HG02852 (cell line): ENCODE measurements around the gene POLR2L.

Source experiments
- ATAC-seq: cut with Tn5 transposase; IDR thresholded peaks from one replicate; pipeline ENCODE4 v1.9.1; 2021; ENCODE audit warnings: mild to moderate bottlenecking, moderate library complexity; ENCODE audit not compliant: unreplicated experiment

POLR2L gene

GRCh38 chr11:797296-798092 lies 44.8 kb downstream of the POLR2L start:
- peak; percentile 41 for ATAC-seq

DNA sequence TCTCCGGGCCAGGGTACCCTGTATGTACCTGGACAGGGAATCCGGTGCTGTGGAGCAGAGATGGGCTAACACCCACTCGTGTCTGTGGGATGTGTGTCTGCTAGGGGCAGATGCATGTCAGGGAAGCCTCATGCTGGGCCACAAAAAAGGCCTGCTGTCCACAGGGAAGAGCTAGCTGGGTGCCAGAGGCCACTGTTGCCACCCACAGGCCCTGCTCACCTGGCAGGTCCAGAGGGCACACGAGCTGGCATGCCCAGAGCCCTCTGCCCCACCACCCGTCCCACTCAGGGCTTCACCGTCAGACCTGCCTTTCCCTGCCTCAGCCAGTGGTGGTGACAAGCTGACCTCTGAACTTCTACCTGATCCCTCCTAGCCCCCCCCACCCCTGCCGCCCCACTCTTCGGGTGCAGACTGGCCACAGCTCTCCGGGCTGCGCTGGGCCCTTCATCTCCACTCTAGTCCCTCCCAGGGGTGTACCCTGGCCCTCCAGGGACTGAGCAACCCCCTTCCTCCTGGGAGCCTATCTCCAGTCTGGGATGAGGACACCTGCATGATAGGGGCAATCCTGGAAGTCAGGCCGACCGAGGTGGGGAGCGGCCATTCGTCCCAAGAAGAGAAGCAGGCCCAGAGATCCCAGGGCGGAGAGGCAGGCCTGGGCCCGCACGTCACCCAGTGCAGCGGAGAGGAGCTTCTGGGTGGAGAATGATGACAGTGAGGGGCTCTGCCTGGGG lies 45.6 kb downstream of the POLR2L start:
- no peak for ATAC-seq

GRCh38 chr11:795634-796564 lies 46.4 kb downstream of the POLR2L start:
- ATAC-seq: no peak

GRCh38 chr11:794766-795633 lies 47.3 kb downstream of the POLR2L start:
- no peak for ATAC-seq

DNA sequence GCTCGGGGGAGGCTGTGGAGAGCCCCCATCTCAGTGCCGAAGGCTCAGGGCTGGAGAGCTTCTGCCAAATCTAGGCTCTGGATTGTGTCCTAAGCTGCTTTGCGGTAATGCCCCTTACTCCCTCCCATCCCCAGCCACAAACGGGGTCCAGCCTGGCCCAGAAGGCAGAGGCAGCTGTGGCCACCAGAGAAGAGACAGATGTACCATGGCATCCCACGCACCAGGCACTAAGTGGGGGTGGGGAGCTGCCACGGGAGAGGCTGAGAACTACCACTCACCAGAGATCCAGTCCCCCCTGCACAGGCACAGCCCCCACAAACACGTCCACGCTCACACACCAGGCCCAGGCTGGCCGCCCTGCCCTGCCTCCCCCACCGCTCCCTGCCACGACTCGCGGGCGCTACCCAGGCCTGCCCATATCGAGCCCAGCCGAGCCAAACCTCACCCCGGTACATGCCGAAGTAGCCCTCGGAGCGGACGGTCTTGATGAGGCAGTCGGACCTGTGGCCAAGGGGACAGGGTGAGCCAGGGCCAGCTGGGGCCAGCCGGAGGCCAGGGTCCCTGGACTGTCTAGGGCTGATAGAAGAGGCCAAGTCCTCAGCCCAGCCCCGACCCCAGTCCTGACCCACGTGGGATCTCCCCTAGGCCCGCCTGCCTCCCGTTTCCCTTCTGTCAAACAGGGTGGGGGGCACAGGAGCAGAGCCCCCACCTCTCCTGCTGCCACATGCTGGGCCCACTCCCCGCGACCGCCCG lies 48.1 kb downstream of the POLR2L start:
- ATAC-seq: no peak

GRCh38 chr11:793556-793955 lies 48.8 kb downstream of the POLR2L start:
- no peak for ATAC-seq

GRCh38 chr11:792873-793272 lies 49.5 kb downstream of the POLR2L start:
- no peak for ATAC-seq

DNA sequence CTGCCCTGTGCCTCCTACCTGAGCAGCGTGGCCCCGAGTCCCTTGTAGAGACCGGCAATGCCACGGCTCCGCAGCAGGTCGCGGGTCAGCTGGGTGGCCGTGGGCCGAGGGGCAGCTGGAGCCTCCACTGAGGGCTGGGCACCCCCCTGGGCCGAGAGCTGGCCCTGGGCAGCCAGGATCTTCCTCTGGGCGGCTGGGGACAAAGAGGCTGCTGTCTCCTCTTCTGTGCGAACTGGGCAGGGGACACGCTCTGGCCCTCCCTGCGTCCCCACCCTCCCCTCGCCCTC lies 49.9 kb downstream of the POLR2L start:
- ATAC-seq: no peak

DNA sequence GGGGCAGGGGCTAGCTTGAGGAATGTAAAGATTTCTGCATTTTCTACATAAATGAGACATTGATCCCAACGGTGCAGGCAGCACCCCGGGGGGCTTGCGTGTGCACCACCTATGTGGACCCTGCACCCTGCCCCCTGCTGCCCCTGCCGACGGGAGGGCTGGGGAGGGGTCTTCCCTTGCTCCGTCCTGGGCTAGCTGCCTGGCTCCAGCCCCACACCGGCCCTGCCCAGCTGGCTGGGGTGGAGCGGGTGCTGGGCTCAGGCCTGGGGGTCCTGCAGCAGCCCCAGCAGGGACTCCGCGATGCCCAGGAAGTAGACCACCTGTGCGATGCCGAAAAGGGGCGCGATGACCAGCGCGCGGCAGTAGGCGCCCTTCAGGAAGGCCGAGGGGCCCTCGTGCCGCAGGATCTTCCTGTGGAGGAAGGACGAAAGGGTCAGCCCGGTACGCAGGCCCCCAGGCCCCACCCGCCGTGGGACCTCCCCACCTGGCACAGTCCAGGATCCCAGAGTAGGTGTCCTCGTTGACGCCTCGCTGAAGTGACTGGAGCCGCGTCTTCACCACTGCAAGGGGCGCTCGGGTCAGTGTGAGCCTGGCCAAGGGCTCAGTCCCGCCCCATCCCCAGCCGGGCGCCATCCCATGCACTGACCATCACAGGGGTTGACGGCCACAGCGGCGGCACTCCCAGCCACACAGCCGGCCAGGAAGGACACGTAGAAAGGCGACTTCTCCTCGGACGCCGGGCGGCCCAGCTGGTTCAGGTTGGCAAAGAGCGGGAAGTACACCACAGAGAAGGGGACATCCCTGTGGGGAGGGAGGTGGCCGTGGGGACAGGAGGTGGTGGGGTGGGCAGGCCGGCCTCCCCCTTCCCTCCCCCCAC lies 50.4 kb downstream of the POLR2L start:
- ATAC-seq: no peak

GRCh38 chr11:790721-791564 lies 51.4 kb downstream of the POLR2L start:
- no peak for ATAC-seq

DNA sequence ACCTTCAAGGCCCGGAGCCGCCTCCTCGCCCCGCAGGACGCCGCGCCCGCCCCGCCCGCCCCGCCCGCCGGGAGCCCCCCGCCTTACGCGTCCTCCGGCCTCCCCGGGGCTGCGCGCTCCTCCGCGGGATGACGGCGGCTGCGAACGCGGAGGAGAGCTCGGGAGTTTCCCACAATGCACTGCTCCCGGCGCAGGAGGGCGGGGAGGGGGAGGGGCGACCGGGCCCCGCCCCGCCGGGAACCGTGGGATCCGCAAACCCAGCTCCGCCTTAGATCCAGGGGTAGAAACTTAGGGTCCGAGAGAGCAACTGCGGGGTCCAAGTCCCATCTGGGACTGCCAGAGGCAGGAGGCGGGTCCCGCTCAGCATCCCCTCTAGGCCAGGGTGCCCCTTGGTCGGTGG lies 52.4 kb downstream of the POLR2L start, which contains the start of gene CEND1:
CEND1 (minus strand) TSS at position 148 of the 400 bp plus-strand sequence. CDS start 1,514 bp downstream, outside the sequence.
- ATAC-seq: no peak
